Measurements from ENCODE around the gene TMOD1. TPM values are rescaled to one million over a fixed set of nuclear protein-coding genes. Genes with fewer than 3 reads are reported as not detected.

The TMOD1 gene
- total and polyA plus RNA-seq, 9 of the 15 experiments (the other 6 are each of a cell fraction or from before 2014, with no cell fraction given) = 7.1 to 41.2 (median 14.2) TPM

- TF ChIP-seq ZNF431 (CRISPR knock-in tag; IDR thresholded peaks at IDR 0.05) = 0 out of 2 replicates have a peak, but pooled peaks have one; percentile 19
- no peak for TF ChIP-seq THRAP3 (IDR thresholded peaks at IDR 0.05; ENCODE audit: borderline replicate concordance)
- no peak; the same call in 1 of the 2 replicates for TF ChIP-seq ZNF740 (CRISPR knock-in tag; IDR thresholded peaks at IDR 0.05)
- TF ChIP-seq ZNF740 (tag; IDR thresholded peaks at IDR 0.05) = no peak
- no peak for TF ChIP-seq ATF3 (IDR thresholded peaks at IDR 0.05)
- TF ChIP-seq ATF3 (CRISPR knock-in tag; conservative IDR thresholded peaks at IDR 0.05) = no peak
- no peak for TF ChIP-seq TCFL5 (CRISPR knock-in tag; conservative IDR thresholded peaks at IDR 0.05)
- TF ChIP-seq ID3 (CRISPR knock-in tag; IDR thresholded peaks at IDR 0.05) = no peak
- peak; percentile 67; the same call in 1 of the 2 replicates for TF ChIP-seq ID3 (tag; IDR thresholded peaks at IDR 0.05)
- TF ChIP-seq SMAD1 (IDR thresholded peaks at IDR 0.05; ENCODE audit: low read depth, low read length, partially characterized antibody) = no peak
- no peak for TF ChIP-seq STAT5B (CRISPR knock-in tag; IDR thresholded peaks at IDR 0.05)
- TF ChIP-seq KLF10 (CRISPR knock-in tag; IDR thresholded peaks at IDR 0.05) = no peak
- no peak for TF ChIP-seq ZNF143 (CRISPR knock-in tag; IDR thresholded peaks at IDR 0.05)
- no peak for TF ChIP-seq SIN3B (IDR thresholded peaks at IDR 0.05; ENCODE audit: low read depth)
- TF ChIP-seq ILK (tag; IDR thresholded peaks at IDR 0.05; ENCODE audit: borderline replicate concordance, low read depth) = no peak
- peak; percentile 95 for TF ChIP-seq RNF2 (IDR thresholded peaks at IDR 0.05)
- no peak for TF ChIP-seq MCM7 (IDR thresholded peaks at IDR 0.05)
- no peak for TF ChIP-seq ZBTB1 (CRISPR knock-in tag; IDR thresholded peaks at IDR 0.05; ENCODE audit: borderline replicate concordance, low read depth)
- no peak for TF ChIP-seq ILF3 (IDR thresholded peaks at IDR 0.05; ENCODE audit: borderline replicate concordance)
- no peak for TF ChIP-seq ZNF79 (CRISPR knock-in tag; IDR thresholded peaks at IDR 0.05; ENCODE audit: low read depth)
- TF ChIP-seq HMGXB4 (CRISPR knock-in tag; IDR thresholded peaks at IDR 0.05) = no peak
- TF ChIP-seq MAZ (CRISPR knock-in tag; conservative IDR thresholded peaks at IDR 0.05 in 1 of 2, IDR thresholded peaks at IDR 0.05 in 1 of 2) = peak in 1 of 2 experiments; percentile 50; a peak in 2 of 4 replicates
- TF ChIP-seq TEAD4 (IDR thresholded peaks at IDR 0.05; ENCODE audit: low read length) = peak; percentile 95
- TF ChIP-seq TEAD4 (CRISPR knock-in tag; IDR thresholded peaks at IDR 0.05; ENCODE audit: borderline replicate concordance) = no peak
- no peak for TF ChIP-seq HNRNPH1 (optimal IDR thresholded peaks at IDR 0.05; ENCODE audit: low read depth, low read length)
Measured at GRCh38 chr9:97502984-97503861, 1.8 kb downstream of the TMOD1 start (continued).

Data from K562 (cell line).